ENCODE results near the gene VGLL4.

Gene VGLL4

DNA sequence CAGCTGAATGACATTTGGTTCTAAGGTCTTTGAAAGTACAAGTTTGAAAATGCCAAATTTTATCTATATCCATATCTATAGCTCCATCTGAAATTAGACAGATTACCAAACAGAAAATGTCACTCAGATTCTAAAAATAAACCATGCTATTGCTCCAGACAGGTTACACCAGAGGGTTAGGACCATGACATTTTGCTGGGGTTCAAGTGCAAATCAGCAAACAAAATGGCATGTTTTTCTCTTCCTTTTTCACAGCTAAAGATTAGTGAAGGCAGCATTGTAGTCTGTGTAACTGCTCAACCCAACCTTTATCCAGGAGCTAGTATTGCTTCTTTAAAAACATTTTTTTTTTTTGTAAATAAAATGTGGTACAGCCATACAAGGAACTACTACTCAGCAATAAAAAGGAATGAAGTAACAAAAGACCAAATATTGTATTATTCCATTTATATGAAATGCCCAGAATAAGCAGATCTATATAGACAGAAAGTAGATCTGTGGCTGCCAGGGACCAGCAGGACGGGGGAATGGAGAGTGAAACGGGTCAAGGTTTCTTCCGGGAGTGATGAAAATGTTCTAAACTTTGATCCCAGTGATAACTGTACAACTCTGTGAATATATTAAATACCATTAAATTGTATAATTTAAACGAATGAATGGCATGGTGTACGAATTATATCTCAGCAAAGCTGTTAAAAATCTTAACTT lies 18.2 kb downstream of the VGLL4 start:
- no peak overlapping the region for H3K4me3 ChIP-seq (ENCODE audit: low read length)
- TF ChIP-seq ZNF274 (IDR thresholded peaks at IDR 0.05; ENCODE audit: low read depth, low read length), result no peak

DNA sequence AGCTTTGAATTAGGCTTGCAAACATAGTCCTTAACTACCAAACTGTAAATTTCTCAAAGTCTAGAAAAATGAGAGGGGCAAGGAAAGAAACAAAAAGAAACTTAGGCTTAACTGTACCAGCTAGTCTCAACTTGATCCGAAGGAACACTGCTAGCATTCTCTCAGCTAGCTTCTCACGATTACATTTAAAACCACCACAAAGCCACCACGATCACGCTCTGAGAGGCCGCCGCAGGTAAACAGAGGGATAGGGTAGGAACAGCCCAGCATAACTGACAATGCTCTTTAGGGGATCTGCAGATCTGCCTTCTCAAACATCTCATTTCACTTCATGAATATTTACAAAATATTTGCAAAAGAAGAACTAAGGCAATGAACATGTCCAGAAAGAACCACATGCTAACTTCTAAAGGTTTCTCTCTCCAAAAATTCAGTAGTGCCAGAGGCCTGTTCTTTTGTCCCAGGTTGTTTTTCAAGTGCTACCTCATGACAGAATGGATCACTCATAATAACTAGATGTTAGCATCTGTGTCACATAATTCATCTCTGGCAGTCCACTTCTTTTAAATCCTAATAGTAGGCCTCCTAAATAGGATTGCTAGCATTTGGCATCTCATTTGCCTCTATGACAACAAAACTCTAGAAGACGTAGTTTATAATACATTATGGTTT lies 18.9 kb downstream of the VGLL4 start:
- no peak for TF ChIP-seq ZNF274 (IDR thresholded peaks at IDR 0.05; ENCODE audit: low read depth, low read length)
- H3K4me3 ChIP-seq (ENCODE audit: low read length), result no peak overlapping the region

DNA sequence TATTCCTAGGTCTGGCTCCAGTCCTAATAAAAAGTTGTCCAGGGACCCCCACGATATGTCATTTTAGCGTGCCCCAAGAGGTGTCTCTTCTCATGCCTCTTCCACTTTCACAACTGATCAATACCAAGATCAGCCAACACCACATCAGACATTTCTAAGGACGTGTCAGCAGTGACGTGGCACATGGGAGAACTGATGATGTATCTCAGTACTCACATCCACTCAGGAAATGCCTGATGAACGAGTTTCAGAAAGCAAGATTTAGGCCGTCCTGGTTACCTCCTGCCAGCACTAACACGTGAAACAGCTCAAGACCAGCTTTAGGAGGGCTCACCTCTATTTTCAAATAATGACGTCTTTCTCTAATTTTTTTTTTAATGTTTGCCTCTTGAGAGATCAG lies 19.6 kb downstream of the VGLL4 start:
- TF ChIP-seq ZNF274 (IDR thresholded peaks at IDR 0.05; ENCODE audit: low read depth, low read length), result no peak

DNA sequence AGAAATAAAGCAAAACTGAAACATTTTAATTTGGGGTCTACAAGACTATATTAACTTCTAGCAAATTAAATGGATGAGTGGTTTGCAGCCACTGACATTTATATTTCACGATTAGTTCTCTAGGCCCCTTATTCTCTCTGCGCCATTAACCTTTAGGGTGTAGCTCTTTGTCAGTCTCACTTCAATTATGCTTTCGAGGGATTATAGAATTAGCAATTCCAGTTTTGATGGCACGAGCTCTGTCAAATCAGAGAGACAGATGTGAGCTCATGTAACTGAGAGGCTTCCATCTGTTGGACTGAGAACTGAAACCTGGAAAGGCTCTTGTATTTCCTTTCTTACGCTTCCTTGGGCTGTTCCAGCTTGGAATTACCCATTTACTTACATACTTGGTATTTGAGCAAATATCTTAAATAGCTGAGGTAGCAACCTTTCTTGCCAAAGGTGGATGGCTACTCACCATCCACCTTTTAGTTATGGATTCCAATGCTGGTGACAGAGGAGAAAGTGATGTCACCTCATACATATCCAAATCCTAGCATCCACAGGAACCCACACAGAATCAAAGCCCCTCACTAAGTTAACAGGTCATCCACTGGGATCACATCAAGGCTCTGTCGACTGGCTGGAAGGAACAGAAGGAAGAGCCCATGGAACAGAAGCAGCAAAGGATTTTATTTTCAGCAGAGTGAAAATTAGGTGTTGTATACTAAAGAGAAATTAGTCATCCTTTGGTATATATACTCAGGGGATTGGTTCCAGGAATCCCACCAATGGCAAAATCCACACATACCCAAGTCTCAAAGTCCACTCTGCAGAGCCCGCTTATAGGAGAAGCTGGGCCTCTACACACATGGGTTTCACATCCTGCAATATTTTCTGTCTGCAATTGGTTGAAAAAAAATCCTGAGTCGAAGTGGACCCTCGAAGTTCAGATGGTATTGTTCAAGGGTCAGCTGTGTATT lies 20.8 kb downstream of the VGLL4 start:
- no peak overlapping the region for H3K4me3 ChIP-seq (ENCODE audit: low read length)
- no peak for TF ChIP-seq ZNF274 (IDR thresholded peaks at IDR 0.05; ENCODE audit: low read depth, low read length)

More for the DNA sequence above, 19.6 kb downstream of the VGLL4 start:
- no peak overlapping the region for H3K4me3 ChIP-seq (ENCODE audit: low read length)

DNA sequence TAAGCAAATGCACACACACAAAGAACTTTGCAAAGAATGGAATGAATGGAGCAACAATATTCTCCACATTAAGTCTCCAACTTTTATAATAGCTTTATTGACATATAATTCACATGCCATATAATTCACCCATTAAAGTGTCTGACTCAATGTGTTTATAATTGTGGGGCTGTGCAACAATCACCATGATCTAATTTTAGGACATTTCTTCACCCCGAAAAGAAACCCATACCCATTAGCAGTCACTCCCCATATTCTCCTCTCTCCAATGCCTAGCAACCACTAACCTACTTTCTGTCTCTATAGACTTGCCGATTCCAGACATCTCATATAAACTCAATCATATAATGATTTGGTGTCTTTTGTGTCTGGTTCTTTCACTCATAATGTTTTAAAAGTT lies 22.6 kb downstream of the VGLL4 start:
- no peak overlapping the region for H3K4me3 ChIP-seq (ENCODE audit: low read length)
- no peak for TF ChIP-seq ZNF274 (IDR thresholded peaks at IDR 0.05; ENCODE audit: low read depth, low read length)

DNA sequence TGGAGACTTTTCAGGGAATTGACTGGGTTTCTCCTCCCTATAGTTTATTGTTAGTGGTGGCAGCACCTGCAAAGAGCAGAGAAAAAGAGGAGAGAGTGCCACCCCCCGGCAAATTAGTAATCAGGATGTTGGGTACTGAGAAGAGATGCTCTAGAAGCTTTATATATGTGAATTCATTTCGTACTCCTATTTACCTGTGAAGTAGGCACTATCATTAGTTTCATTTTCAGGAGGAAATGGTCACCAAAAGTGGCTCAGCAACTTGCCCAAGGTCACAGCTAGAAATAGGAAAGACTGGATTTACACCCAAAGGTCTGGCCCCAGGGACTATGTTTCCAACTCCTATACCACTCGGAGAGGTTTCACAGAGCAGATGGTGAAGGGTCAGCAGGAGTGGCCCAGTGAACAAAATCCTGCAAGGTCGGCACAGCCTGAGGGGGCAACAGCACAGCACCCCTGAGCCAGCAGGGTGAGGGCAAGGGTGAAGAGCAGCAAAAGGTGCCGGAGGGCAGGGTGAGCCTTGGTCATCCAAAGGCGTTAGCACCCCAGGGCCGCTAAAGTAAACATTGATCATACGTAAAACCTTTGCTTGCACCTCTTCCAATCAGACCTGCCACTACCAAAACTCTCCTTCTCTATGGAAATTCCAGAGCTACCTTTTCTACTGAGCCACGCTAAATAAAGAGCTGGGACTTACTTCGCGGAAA lies 23.6 kb downstream of the VGLL4 start:
- H3K4me3 ChIP-seq (ENCODE audit: low read length), result no peak overlapping the region
- no peak for TF ChIP-seq ZNF274 (IDR thresholded peaks at IDR 0.05; ENCODE audit: low read depth, low read length)

DNA sequence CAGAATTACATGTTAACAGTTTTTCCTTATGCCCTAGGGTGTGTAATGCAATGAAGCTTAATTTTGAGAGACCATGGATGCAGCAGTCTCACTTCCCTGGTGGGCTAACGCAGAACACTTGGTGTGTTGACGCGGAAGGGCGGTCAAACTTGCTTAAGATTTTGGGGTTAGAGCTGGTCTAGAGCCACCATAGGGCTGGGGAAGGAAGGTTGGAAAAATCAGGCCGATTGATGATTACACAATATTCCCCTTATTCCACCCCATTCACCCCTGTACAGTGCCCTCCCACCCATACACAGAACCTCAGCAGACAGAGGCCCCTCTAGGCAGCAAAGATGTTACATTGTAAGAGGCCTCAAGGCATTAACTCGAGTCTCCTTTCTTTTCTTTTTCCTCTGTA lies 24.3 kb downstream of the VGLL4 start:
- TF ChIP-seq ZNF274 (IDR thresholded peaks at IDR 0.05; ENCODE audit: low read depth, low read length), result no peak

DNA sequence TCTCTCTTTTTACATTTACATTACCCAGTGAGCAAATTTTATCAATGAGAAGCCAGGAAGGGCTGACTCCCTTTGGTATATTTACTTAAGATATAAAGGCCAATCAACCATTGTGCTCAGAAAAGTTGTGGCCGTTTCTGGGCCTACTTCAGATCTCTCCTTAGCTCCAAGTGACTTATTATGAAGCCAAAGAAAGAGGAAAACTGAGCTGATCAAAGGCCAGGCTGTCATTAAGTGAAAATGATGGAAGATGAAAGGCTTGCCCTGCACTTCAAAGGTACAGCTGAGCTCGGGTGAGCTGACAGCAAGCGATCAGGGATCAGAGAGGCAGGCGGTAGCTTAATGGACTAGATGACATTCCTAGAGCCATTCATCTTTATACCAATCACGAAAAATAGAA lies 24.8 kb downstream of the VGLL4 start:
- no peak for TF ChIP-seq ZNF274 (IDR thresholded peaks at IDR 0.05; ENCODE audit: low read depth, low read length)
- no peak overlapping the region for H3K4me3 ChIP-seq (ENCODE audit: low read length)

More for the DNA sequence above, 24.3 kb downstream of the VGLL4 start:
- H3K4me3 ChIP-seq (ENCODE audit: low read length), result no peak overlapping the region

DNA sequence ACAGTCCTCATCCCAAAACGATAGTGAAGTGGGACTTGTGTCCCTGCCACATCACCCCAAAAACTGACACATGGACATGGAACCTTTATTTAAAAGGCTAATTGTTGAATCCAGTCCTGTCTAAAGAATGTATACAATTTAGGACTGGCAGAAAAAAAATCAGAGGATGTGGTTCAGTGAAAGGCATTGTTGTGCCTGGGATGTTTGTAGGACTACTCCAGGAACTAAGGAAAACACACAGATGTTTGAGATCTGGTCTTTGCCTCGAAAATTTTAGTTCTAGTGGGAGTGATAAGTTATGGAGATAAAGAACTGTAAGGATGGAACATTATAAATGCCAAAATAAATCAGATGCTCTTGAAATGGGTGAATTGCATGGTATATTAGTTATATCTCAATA lies 27.2 kb downstream of the VGLL4 start:
- TF ChIP-seq ZNF274 (IDR thresholded peaks at IDR 0.05; ENCODE audit: low read depth, low read length), result no peak
- H3K4me3 ChIP-seq (ENCODE audit: low read length), result no peak overlapping the region

DNA sequence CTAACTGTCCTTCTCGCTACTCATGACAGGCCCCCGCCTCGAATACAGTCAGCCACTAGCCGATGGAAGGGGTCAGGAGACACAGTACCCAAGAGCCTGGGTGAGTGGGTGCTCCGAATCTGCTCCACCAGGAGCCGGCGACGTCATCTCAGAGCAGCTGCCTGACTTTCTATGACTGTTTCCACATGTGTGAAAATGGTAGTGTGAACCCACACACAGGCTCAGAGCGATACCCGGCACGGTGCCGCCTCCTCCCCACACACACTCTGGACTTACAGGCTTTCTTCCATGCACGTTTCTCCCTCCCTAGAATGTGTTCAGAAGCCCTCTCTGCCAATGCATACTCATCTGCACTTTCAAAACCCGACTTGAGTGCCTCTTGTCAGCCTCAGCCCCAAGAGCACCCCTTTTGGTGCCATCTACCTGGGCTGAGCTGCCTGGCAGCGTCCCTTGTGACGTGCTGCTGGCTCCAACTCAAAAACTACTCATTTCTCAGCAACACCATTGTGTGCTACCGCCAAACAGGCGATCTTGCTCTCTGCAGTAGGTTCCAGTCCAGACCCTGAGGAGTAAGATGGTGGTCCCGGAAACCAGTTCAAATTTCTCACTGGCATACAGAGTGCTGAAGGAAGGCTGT lies 29.7 kb downstream of the VGLL4 start:
- no peak overlapping the region for H3K4me3 ChIP-seq (ENCODE audit: low read length)
- TF ChIP-seq ZNF274 (IDR thresholded peaks at IDR 0.05; ENCODE audit: low read depth, low read length), result no peak

DNA sequence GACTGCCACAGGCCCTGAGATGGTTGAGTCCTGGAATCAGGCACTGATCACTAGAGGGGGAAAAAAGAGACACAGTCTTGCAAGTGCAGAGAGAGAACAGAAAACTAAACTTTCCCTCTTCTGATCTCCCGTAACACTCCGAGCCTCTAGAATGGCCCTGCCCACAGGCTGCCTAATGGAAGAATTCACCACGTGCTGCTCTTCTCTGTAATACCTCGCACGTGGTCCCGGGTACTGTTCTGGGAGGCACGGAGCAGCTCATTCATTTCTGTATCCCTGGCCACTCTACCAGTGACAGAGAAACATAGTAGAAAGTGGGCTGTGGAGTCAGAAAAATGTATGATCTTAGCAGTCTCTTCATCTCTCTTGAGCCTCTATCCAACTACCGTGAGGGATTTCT lies 30.4 kb downstream of the VGLL4 start:
- no peak overlapping the region for H3K4me3 ChIP-seq (ENCODE audit: low read length)
- TF ChIP-seq ZNF274 (IDR thresholded peaks at IDR 0.05; ENCODE audit: low read depth, low read length), result no peak

DNA sequence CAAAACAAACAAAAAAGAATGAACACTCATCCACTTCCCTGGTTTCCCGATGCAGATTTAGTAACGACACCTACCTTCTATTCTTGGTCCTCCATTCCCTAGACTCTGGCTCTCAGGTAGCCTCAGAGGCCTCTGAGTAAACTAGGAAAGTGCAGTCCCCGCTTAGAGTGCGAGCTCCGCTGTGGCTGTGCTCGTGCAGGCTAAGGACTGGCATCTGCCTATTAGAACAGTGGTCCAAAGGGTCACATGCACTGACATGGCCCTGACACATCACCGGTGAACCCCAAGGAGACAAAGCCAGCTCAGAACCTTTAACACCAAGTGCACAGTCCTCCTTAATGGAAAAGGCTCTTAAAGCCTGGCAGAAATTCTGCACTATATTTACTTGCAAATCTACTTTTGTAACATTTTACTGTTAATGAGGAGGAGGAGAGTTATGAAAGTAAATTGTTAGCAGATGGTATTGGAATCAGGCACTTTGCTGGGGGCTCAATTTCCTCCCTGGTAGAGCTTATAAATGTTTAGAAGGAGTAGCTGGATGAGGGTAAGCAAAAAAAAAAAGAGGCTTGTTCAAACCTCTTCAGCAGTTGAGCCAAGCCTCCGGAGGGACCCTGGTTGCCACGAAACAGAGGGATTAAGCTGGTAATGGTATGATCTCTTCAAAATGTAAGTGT lies 31.1 kb downstream of the VGLL4 start:
- H3K4me3 ChIP-seq (ENCODE audit: low read length), result no peak overlapping the region

DNA sequence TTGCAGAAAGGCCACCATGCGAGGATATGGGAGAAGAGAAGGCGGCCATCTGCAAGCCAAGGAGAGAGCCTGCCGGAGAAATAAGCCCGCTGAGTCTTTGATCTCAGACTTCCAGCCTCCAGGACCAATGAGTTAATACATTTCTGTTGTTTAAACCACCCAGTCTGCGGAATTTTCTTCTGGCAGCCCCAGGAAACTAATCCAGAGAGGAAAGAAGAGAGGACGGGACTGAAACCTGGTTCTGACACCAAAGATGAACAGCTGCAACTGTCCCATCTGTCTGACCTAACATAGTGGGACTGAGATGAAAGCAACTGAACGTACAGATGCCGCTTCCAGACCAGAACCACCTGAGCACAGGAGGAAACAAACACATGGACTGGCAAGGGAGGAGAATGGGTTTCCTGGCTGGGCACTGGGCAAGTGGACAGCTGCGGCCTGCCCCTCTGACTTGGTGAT lies 32.3 kb downstream of the VGLL4 start:
- no peak for TF ChIP-seq ZNF274 (IDR thresholded peaks at IDR 0.05; ENCODE audit: low read depth, low read length)
- no peak overlapping the region for H3K4me3 ChIP-seq (ENCODE audit: low read length)

More for the DNA sequence above, 31.1 kb downstream of the VGLL4 start:
- TF ChIP-seq ZNF274 (IDR thresholded peaks at IDR 0.05; ENCODE audit: low read depth, low read length), result no peak

Measured in GM08714 (cell line).